Esophagus mucosa (tissue), 1 donor: ENCODE results near the gene SNAP47. TPM values are rescaled to one million over a fixed set of nuclear protein-coding genes. Genes with fewer than 3 reads are reported as not detected.

Experiments
- ATAC-seq: fragments of 200-7000 bp; cut with Tn5 transposase; one replicate; pipeline ENCODE4 v1.9.1; 2020
- total RNA-seq: library from RNA; stranded (reverse); gene quantifications from one replicate; pipeline ENCODE4 v1.2.4, GENCODE V29; 2023
- donor health status: DM: yes; HTN: yes; CAD: no.

The SNAP47 gene
- total RNA-seq, 1 donor from 2014 or later, result 15.8 TPM

GRCh38 chr1:227798078-227798802 is 63.0 kb downstream of the SNAP47 start:
- no peak for ATAC-seq

- ATAC-seq, result no peak
These were observed 64.5 kb downstream of the SNAP47 start for GRCh38 chr1:227799756-227800155.

GRCh38 chr1:227803933-227804332 is 68.7 kb downstream of the SNAP47 start:
- ATAC-seq, result no peak

GRCh38 chr1:227805606-227806197 is 70.5 kb downstream of the SNAP47 start:
- ATAC-seq, result peak; percentile 100

GRCh38 chr1:227808566-227808965 is 73.3 kb downstream of the SNAP47 start:
- no peak for ATAC-seq

- no peak for ATAC-seq
These were observed 73.8 kb downstream of the SNAP47 start for GRCh38 chr1:227809026-227809425.

GRCh38 chr1:227813962-227814361 is 78.7 kb downstream of the SNAP47 start:
- no peak for ATAC-seq

- ATAC-seq, result no peak
These were observed 80.5 kb downstream of the SNAP47 start, which contains the start of gene PRSS38 for GRCh38 chr1:227815468-227816409. Gene PRSS38, plus strand, starts transcription at chr1:227815675. Its CDS starts 42 bp downstream, at chr1:227815717.

- ATAC-seq, result no peak
These were observed 81.7 kb downstream of the SNAP47 start for GRCh38 chr1:227816750-227817446.

- no peak for ATAC-seq
These were observed 88.3 kb downstream of the SNAP47 start for GRCh38 chr1:227823537-227823936.

- ATAC-seq, result no peak
These were observed 89.0 kb downstream of the SNAP47 start for GRCh38 chr1:227824204-227824603.

- no peak for ATAC-seq
These were observed 93.6 kb downstream of the SNAP47 start for GRCh38 chr1:227828786-227829185.

Other genes with a start within 250 kb of the SNAP47 start
- 2.7 TPM for gene ZNF678, start 171.9 kb upstream of the SNAP47 start, total RNA-seq
- gene JMJD4, start 133 bp upstream of the SNAP47 start, total RNA-seq, result 10.2 TPM
- not detected for gene PRSS38, start 80.2 kb downstream of the SNAP47 start, total RNA-seq
- gene WNT9A, start 212.5 kb downstream of the SNAP47 start, total RNA-seq, result 3.1 TPM